HepG2 (cell line): Measurements from ENCODE around the gene HDAC4. TPM values are rescaled to one million over a fixed set of nuclear protein-coding genes. Genes with fewer than 3 reads are reported as not detected.

Experiments used
- ATAC-seq: fragments of 200-7000 bp; cut with Tn5 transposase; 3 replicates; pipeline ENCODE4 v1.9.1; 2020; ENCODE audit warnings: mild to moderate bottlenecking, moderate library complexity
- BruUV-seq: library from RNA; stranded (reverse); fragments of 400-500 nt; replicated peaks from 2 replicates; lab custom pipeline; 2021; lab: Mats Ljungman, UMichigan
- CTCF ChIA-PET: fragments of 300-600 bp; formaldehyde crosslinking; extraction: SDS; loops from one replicate; lab custom pipeline; 2021; ENCODE audit warnings: low total read pairs, inconsistent platforms, low intra/inter-chr PET ratio; lab: Yijun Ruan, JAX
- POLR2A ChIA-PET: fragments of 350-600 bp; sonication (Branson Sonifier 250); formaldehyde crosslinking; loops from one replicate; lab custom pipeline; 2020; ENCODE audit warnings: antibody characterized with exemption, inconsistent platforms; lab: Yijun Ruan, JAX
- DNase-seq: peaks from one replicate; pipeline ENCODE4 v3.0.0-alpha.2; 2015; ENCODE audit warnings: low spot score
- FAIRE-seq: peaks from 3 replicates; lab custom pipeline; 2011; peaks lifted over from hg19 to GRCh38; lab: Jason Lieb, UNC
- H2AFZ ChIP-seq: one replicate; pipeline ENCODE4 v1.6.1; 2011; ENCODE audit warnings: low read length, inconsistent platforms
- H3K27ac ChIP-seq: fragments of 300-600 bp; 3 replicates; pipeline ENCODE4 v1.8.0; 2011; ENCODE audit warnings: mixed run types, mild to moderate bottlenecking, mixed read lengths, low read length, inconsistent platforms; ENCODE audit not compliant: insufficient read depth; ENCODE audit errors: extremely low read length
- H3K27me3 ChIP-seq, 2 experiments: fragments of 200-600 bp in 1 of 2; 2 replicates in 1 of 2; 3 replicates in 1 of 2; pipeline versions ENCODE4 v1.6.0 to v1.8.0; 2011; ENCODE audit warnings: low read length in 2 of 2, mild to moderate bottlenecking in 2 of 2, moderate library complexity in 2 of 2, inconsistent platforms in 1 of 2; ENCODE audit not compliant: insufficient read depth in 2 of 2, control insufficient read depth in 1 of 2
- H3K36me3 ChIP-seq, 2 experiments: fragments of 200-600 bp in 1 of 2; replicated peaks in 1 of 2; 2 replicates in 1 of 2; 3 replicates in 1 of 2; pipeline versions ENCODE4 v1.5.1 to v1.8.0; 2011; ENCODE audit warnings: low read length in 2 of 2, inconsistent platforms in 1 of 2; ENCODE audit not compliant: insufficient read depth in 2 of 2, control insufficient read depth in 1 of 2
- H3K4me1 ChIP-seq: 2 replicates; pipeline ENCODE4 v1.5.1; 2012; ENCODE audit warnings: low read length, inconsistent platforms; ENCODE audit not compliant: insufficient read depth
- H3K4me2 ChIP-seq: 2 replicates; pipeline ENCODE4 v1.6.0; 2011; ENCODE audit warnings: low read depth, low read length, inconsistent platforms
- H3K4me3 ChIP-seq, 3 experiments: fragments of 200-600 bp in 1 of 3; sonication (generic), shearing (Covaris generic) in 1 of 3; replicated peaks in 1 of 3; 2 replicates each; pipeline ENCODE4 v1.5.1; 2011 to 2016; ENCODE audit warnings: low read length in 3 of 3, inconsistent platforms in 2 of 3, low read depth in 2 of 3, mild to moderate bottlenecking in 2 of 3, control low read depth in 1 of 3, mixed read lengths in 1 of 3; ENCODE audit not compliant: insufficient read depth in 1 of 3
- H3K79me2 ChIP-seq: one replicate; pipeline ENCODE4 v1.6.1; 2011; ENCODE audit warnings: low read length, inconsistent platforms; ENCODE audit not compliant: insufficient read depth
- H3K9ac ChIP-seq: 2 replicates; pipeline ENCODE4 v1.6.0; 2011; ENCODE audit warnings: mild to moderate bottlenecking, low read depth, low read length, inconsistent platforms; ENCODE audit not compliant: insufficient read depth
- H3K9me3 ChIP-seq: 2 replicates; pipeline ENCODE4 v1.5.1; 2012; ENCODE audit warnings: mild to moderate bottlenecking, low read length
- H4K20me1 ChIP-seq: 2 replicates; pipeline ENCODE4 v1.6.0; 2011; ENCODE audit warnings: inconsistent platforms, mild to moderate bottlenecking, low read length, moderate library complexity; ENCODE audit not compliant: insufficient read depth
- ESRRA ChIP-seq: sonication (generic); formaldehyde crosslinking; IDR thresholded peaks from 2 replicates; pipeline ENCODE4 v1.5.1; 2020; ENCODE audit warnings: mild to moderate bottlenecking, low read depth, missing genetic modification reagents
- ETS1 ChIP-seq: sonication (generic); formaldehyde crosslinking; IDR thresholded peaks from 2 replicates; pipeline ENCODE4 v1.4.0; 2020; ENCODE audit warnings: missing genetic modification reagents
- GATAD1 ChIP-seq: IDR thresholded peaks from 2 replicates; pipeline ENCODE4 v1.6.1; 2016; ENCODE audit warnings: missing genetic modification reagents, missing compliant biosample characterization
- GZF1 ChIP-seq: sonication (generic); formaldehyde crosslinking; IDR thresholded peaks from 2 replicates; pipeline ENCODE4 v1.5.1; 2020; ENCODE audit warnings: mild to moderate bottlenecking, missing genetic modification reagents
- IRF9 ChIP-seq: sonication (generic); formaldehyde crosslinking; IDR thresholded peaks from 2 replicates; pipeline ENCODE4 v1.8.0; 2022; ENCODE audit warnings: missing genetic modification reagents, mild to moderate bottlenecking, borderline replicate concordance
- KDM4B ChIP-seq: sonication (generic); formaldehyde crosslinking; IDR thresholded peaks from 2 replicates; pipeline ENCODE4 v1.4.0; 2020; ENCODE audit warnings: missing genetic modification reagents
- NBN ChIP-seq: fragments of 450-650 bp; conservative IDR thresholded peaks from 2 replicates; pipeline ENCODE4 v1.6.1; 2017
- PRDM4 ChIP-seq: sonication (generic); formaldehyde crosslinking; IDR thresholded peaks from 2 replicates; pipeline ENCODE4 v1.9.0; 2021; ENCODE audit warnings: missing genetic modification reagents, borderline replicate concordance
- RELA ChIP-seq: sonication (generic); formaldehyde crosslinking; IDR thresholded peaks from 2 replicates; pipeline ENCODE4 v1.4.0; 2020; ENCODE audit warnings: missing genetic modification reagents
- RFXANK ChIP-seq: IDR thresholded peaks from 2 replicates; pipeline ENCODE4 v1.6.1; 2016
- SMAD9 ChIP-seq: sonication (generic); formaldehyde crosslinking; IDR thresholded peaks from 2 replicates; pipeline ENCODE4 v1.5.1; 2020; ENCODE audit warnings: mild to moderate bottlenecking, missing genetic modification reagents
- TOE1 ChIP-seq: sonication (generic); formaldehyde crosslinking; IDR thresholded peaks from 2 replicates; pipeline ENCODE4 v1.4.0; 2020; ENCODE audit warnings: mild to moderate bottlenecking, missing genetic modification reagents
- ZBTB46 ChIP-seq: sonication (generic); formaldehyde crosslinking; IDR thresholded peaks from 2 replicates; pipeline ENCODE4 v1.4.0; 2020; ENCODE audit warnings: mild to moderate bottlenecking, missing genetic modification reagents, borderline replicate concordance
- ZFP91 ChIP-seq: sonication (generic); formaldehyde crosslinking; IDR thresholded peaks from 2 replicates; pipeline ENCODE4 v1.9.0; 2022; ENCODE audit warnings: missing genetic modification reagents, mild to moderate bottlenecking, borderline replicate concordance
- ZNF337 ChIP-seq: sonication (generic); formaldehyde crosslinking; IDR thresholded peaks from 2 replicates; pipeline ENCODE4 v1.5.1; 2020; ENCODE audit warnings: missing genetic modification reagents, low read depth, mild to moderate bottlenecking, borderline replicate concordance
- ZNF839 ChIP-seq: sonication (generic); formaldehyde crosslinking; IDR thresholded peaks from 2 replicates; pipeline ENCODE4 v1.4.0; 2020; ENCODE audit warnings: missing genetic modification reagents, mild to moderate bottlenecking, borderline replicate concordance
- WGBS: methylation state at CpG from one replicate; pipeline ENCODE4 v1.1.6; 2017; ENCODE audit warnings: low lambda C conversion rate; 5-methylcytosine and 5-hydroxymethylcytosine counted together
- in situ Hi-C: cut with HindIII; loops from 2 replicates; pipeline ENCODE4 v1.10.0; 2017; ENCODE audit warnings: low pct_unique_long_range_greater_than_20kb; ENCODE audit not compliant: extremely low pct_ligation_motif_present
- intact Hi-C: fragments of 100-400 bp; cut with micrococcal nuclease; formaldehyde crosslinking; loops from one replicate; pipeline ENCODE4 v1.10.0; 2022; ENCODE audit not compliant: unreplicated experiment
- polyA plus RNA-seq, 8 experiments: library from polyadenylated mRNA; depleted of rRNA in 3 of 8; stranded (reverse) in 7 of 8; unstranded in 1 of 8; fragments of >200 nt; fragmentation: Illumina TruSeq in 4 of 8; extraction: Trizol in 4 of 8; gene quantifications; 2 replicates each; pipeline versions ENCODE4 v1.2.1 to v1.2.3, GENCODE V29; 2011 to 2016; ENCODE audit warnings: low read depth in 4 of 8, missing spikeins in 1 of 8, mixed read lengths in 1 of 8; ENCODE audit not compliant: insufficient read depth in 1 of 8
- total RNA-seq, 5 experiments: library from RNA; depleted of rRNA; stranded (reverse); fragments of >200 nt; fragmentation: Illumina TruSeq; extraction: Trizol; gene quantifications; 2 replicates each; pipeline ENCODE4 v1.2.3, GENCODE V29; 2016; ENCODE audit warnings: low read depth in 1 of 5

Gene HDAC4
- total and polyA plus RNA-seq, 2 of the 13 experiments (the other 11 are each of a cell fraction or from before 2014, with no cell fraction given) = 10.1 to 11.5 TPM

- Histone ChIP-seq H3K9me3 (peaks cover 14% of the 10 kb centered on the region), H3K4me1 (peaks cover 15% of the 10 kb centered on the region), H3K4me3 (no peak overlapping the region), H3K36me3 (peaks cover 17 to 29% of the 10 kb centered on the region in 2 experiments; a peak in 4 of 5 replicates), H3K4me2 (no peak overlapping the region), H3K27ac (peak overlapping the region; percentile 14), H4K20me1 (no peaks in the 10 kb centered on the region; the same call in 1 of the 2 replicates), H3K9ac (no peak overlapping the region), H2AFZ (no peak overlapping the region), H3K79me2 (peaks cover 20% of the 10 kb centered on the region), H3K27me3 (no peaks in the 10 kb centered on the region)
- 94% methylated on average over 7 of the region's 7 CpGs for WGBS
- in situ Hi-C loops = no loop called here
- ATAC-seq = no peak
- POLR2A ChIA-PET = interaction anchor here (1.4 kb wide), 1 partner anchor 47 kb away, joined by 5 read pairs; the partner anchor contains the start of gene HDAC4
- no peak for DNase-seq
- CTCF ChIA-PET = no interaction called here
- BruUV-seq = no TSS peak
- intact Hi-C loops = no loop called here
- no peak for FAIRE-seq
- no peak for TF ChIP-seq ZFP91 (CRISPR knock-in tag)
- no peak for TF ChIP-seq PRDM4 (CRISPR knock-in tag)
- TF ChIP-seq ZBTB46 (CRISPR knock-in tag) = no peak
- no peak for TF ChIP-seq ESRRA
- TF ChIP-seq GZF1 = no peak
- no peak for TF ChIP-seq IRF9
- no peak for TF ChIP-seq KDM4B
- TF ChIP-seq SMAD9 (CRISPR knock-in tag) = no peak
- TF ChIP-seq RELA (CRISPR knock-in tag) = no peak
- no peak for TF ChIP-seq NBN
- no peak for TF ChIP-seq ZNF839 (CRISPR knock-in tag)
- TF ChIP-seq TOE1 (CRISPR knock-in tag) = no peak
- TF ChIP-seq ZNF337 = no peak
- no peak for TF ChIP-seq GATAD1
- TF ChIP-seq RFXANK (CRISPR knock-in tag) = no peak
- TF ChIP-seq ETS1 (CRISPR knock-in tag) = no peak
Measured at GRCh38 chr2:239354132-239354790, 46.6 kb downstream of the HDAC4 start.
